ENCODE data around the gene CPPED1. TPM values are rescaled to one million over a fixed set of nuclear protein-coding genes. Genes with fewer than 3 reads are reported as not detected.

CPPED1 gene
- total and polyA plus RNA-seq, 2 donors from 2014 or later, result 29.7 to 41.1 TPM

DNA sequence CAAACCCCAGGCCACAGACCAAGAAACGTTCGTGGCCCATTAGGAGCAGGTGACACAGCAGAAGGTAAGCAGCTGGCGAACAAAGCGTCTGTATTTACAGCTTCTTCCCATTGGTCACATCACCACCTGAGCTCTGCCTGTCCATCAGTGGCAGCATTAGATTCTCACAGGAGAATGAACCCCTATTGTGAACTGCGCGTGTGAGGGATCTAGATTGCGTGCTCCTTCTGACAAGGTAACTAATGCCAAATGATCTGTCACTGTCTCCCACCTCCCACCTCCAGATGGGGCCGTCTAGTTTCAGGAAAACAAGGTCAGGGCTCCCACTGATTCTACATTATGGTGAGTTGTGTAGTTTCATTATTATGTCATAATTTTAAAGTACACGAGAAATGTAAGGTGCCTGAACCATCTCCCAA, 186.3 kb downstream of the CPPED1 start:
- no peaks in the 10 kb centered on the region for H3K36me3 ChIP-seq (ENCODE audit: control insufficient read depth in 2 of 3, insufficient read depth in 3 of 3, low read length in 3 of 3)
- H3K9ac ChIP-seq (ENCODE audit: low read length in 3 of 3), result no peak overlapping the region
- intact Hi-C loops (cut with DNase I), result no loop called here
- DNase-seq, result no peak
- peak overlapping the region in 1 of 2 donors; percentile 84 for H3K27ac ChIP-seq (ENCODE audit: low read depth in 2 of 2, low read length in 2 of 2)
- H3K4me3 ChIP-seq (ENCODE audit: low read length in 3 of 3), result no peak overlapping the region
- no peak for FAIRE-seq
- no peaks in the 10 kb centered on the region for H3K27me3 ChIP-seq (ENCODE audit: control insufficient read depth, insufficient read depth, low read length)
- H3K4me1 ChIP-seq (ENCODE audit: control insufficient read depth in 2 of 3, insufficient read depth in 2 of 3, low read depth in 1 of 3, low read length in 3 of 3), result peaks cover 0 to 38% (median 9%) of the 10 kb centered on the region in 3 donors
- no peaks in the 10 kb centered on the region for H3K9me3 ChIP-seq (ENCODE audit: control insufficient read depth in 2 of 3, insufficient read depth in 1 of 3, low read length in 3 of 3)
- TF ChIP-seq, protein P1, sequence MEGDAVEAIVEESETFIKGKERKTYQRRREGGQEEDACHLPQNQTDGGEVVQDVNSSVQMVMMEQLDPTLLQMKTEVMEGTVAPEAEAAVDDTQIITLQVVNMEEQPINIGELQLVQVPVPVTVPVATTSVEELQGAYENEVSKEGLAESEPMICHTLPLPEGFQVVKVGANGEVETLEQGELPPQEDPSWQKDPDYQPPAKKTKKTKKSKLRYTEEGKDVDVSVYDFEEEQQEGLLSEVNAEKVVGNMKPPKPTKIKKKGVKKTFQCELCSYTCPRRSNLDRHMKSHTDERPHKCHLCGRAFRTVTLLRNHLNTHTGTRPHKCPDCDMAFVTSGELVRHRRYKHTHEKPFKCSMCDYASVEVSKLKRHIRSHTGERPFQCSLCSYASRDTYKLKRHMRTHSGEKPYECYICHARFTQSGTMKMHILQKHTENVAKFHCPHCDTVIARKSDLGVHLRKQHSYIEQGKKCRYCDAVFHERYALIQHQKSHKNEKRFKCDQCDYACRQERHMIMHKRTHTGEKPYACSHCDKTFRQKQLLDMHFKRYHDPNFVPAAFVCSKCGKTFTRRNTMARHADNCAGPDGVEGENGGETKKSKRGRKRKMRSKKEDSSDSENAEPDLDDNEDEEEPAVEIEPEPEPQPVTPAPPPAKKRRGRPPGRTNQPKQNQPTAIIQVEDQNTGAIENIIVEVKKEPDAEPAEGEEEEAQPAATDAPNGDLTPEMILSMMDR (IDR thresholded peaks at IDR 0.05; ENCODE audit: borderline replicate concordance, extremely low read depth, insufficient read depth), result no peak

DNA sequence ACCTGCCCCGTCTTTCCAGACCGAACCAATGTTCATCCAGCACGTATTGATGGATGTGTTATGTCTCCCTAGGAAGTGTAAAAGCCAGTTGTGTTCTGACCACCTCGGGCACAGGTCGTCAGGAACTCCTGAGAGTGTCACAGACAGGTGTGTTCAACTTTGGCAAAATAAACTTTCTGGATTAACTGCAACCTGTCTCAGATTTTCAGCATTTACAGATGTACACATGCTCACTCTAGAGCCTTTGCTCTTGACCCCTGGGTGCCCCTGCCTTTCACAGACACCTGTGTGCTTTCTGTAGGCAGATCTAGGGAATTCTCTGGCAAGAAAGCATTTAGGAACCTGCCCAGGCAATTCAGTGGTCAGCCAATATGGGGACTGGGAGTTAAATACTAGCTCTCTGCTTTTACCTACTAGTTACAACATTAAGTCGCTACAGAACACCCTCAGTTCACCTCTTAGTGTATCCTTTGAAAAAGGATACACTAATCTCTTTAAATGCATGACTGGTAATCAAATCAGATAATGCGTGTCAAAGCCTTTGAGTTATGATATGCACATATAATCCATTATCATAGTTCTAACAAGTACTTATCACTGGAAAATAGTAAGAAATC, 188.9 kb downstream of the CPPED1 start:
- no peak for DNase-seq
- intact Hi-C loops (cut with DNase I), result no loop called here
- Histone ChIP-seq H3K4me3 (ENCODE audit: low read length in 3 of 3) (no peak overlapping the region), H3K27ac (ENCODE audit: low read depth in 2 of 2, low read length in 2 of 2) (peak overlapping the region; percentile 45 to 79), H3K9ac (ENCODE audit: low read length in 3 of 3) (no peak overlapping the region), H3K4me1 (ENCODE audit: control insufficient read depth in 2 of 3, insufficient read depth in 2 of 3, low read depth in 1 of 3, low read length in 3 of 3) (peaks cover 0 to 37% (median 6%) of the 10 kb centered on the region in 3 donors), H3K27me3 (ENCODE audit: control insufficient read depth, insufficient read depth, low read length) (no peaks in the 10 kb centered on the region), H3K36me3 (ENCODE audit: control insufficient read depth in 2 of 3, insufficient read depth in 3 of 3, low read length in 3 of 3) (no peaks in the 10 kb centered on the region), H3K9me3 (ENCODE audit: control insufficient read depth in 2 of 3, insufficient read depth in 1 of 3, low read length in 3 of 3) (no peaks in the 10 kb centered on the region)
- FAIRE-seq, result no peak
- TF ChIP-seq, protein P1 (IDR thresholded peaks at IDR 0.05; ENCODE audit: borderline replicate concordance, extremely low read depth, insufficient read depth), result no peak

DNA sequence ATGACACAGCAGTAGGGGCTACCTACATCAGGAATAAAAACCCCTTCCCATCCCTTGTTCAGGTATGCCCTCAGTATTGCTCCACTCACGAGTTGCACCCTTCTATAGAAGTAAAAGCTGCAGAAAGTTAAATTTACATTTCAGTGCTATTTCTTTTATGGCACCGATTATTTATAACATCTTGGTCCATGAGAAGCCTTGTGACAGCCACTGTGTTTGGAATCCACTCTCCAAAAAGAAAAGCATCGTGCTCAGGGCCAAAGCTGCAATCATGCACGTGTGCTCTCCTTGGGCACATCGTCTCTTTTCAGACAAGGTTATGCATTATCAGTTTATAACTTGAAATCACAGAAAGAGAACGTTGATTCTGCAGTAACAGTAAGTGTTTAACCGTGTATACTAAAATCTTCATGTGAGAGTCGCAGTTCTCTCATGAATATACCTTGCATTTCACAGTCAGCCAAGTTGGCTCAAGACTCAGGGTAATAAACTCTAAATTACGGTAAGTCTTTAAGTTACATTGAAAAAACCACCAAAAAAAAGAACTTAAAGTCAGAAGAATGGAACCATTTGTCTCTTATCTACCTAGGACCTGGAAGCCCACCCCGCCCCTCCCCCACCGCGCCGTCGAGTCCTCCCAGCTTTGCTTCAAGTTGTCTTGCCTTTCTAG, 189.6 kb downstream of the CPPED1 start:
- H3K9ac ChIP-seq (ENCODE audit: low read length in 3 of 3), result no peak overlapping the region
- no peak for DNase-seq
- no peaks in the 10 kb centered on the region for H3K9me3 ChIP-seq (ENCODE audit: control insufficient read depth in 2 of 3, insufficient read depth in 1 of 3, low read length in 3 of 3)
- H3K27me3 ChIP-seq (ENCODE audit: control insufficient read depth, insufficient read depth, low read length), result no peaks in the 10 kb centered on the region
- peak overlapping the region; percentile 79 to 84 for H3K27ac ChIP-seq (ENCODE audit: low read depth in 2 of 2, low read length in 2 of 2)
- no peak for FAIRE-seq
- H3K4me1 ChIP-seq (ENCODE audit: control insufficient read depth in 2 of 3, insufficient read depth in 2 of 3, low read depth in 1 of 3, low read length in 3 of 3), result peaks cover 0 to 32% (median 5%) of the 10 kb centered on the region in 3 donors
- H3K4me3 ChIP-seq (ENCODE audit: low read length in 3 of 3), result no peak overlapping the region
- TF ChIP-seq, protein P1 (IDR thresholded peaks at IDR 0.05; ENCODE audit: borderline replicate concordance, extremely low read depth, insufficient read depth), result no peak
- no peaks in the 10 kb centered on the region for H3K36me3 ChIP-seq (ENCODE audit: control insufficient read depth in 2 of 3, insufficient read depth in 3 of 3, low read length in 3 of 3)
- intact Hi-C loops (cut with DNase I), result no loop called here

Data from kidney (tissue), 14 donors.